ES-I3 (cell line): ENCODE data around the gene ZNF202.

Source experiments
- H3K36me3 ChIP-seq: 2 replicates; pipeline ENCODE4 v1.6.1; 2013; ENCODE audit warnings: mild to moderate bottlenecking, low read length, control low read depth, moderate library complexity; ENCODE audit not compliant: insufficient read depth
- H3K4me1 ChIP-seq: 2 replicates; pipeline ENCODE4 v1.6.1; 2013; ENCODE audit warnings: mild to moderate bottlenecking, control low read depth, low read length; ENCODE audit not compliant: insufficient read depth
- H3K9ac ChIP-seq: 2 replicates; pipeline ENCODE4 v1.6.1; 2013; ENCODE audit warnings: low read depth, mild to moderate bottlenecking, low read length, moderate library complexity
- H3K9me3 ChIP-seq: 2 replicates; pipeline ENCODE4 v1.6.1; 2013; ENCODE audit warnings: mild to moderate bottlenecking, low read length, moderate library complexity; ENCODE audit not compliant: control insufficient read depth, insufficient read depth

Gene ZNF202

DNA sequence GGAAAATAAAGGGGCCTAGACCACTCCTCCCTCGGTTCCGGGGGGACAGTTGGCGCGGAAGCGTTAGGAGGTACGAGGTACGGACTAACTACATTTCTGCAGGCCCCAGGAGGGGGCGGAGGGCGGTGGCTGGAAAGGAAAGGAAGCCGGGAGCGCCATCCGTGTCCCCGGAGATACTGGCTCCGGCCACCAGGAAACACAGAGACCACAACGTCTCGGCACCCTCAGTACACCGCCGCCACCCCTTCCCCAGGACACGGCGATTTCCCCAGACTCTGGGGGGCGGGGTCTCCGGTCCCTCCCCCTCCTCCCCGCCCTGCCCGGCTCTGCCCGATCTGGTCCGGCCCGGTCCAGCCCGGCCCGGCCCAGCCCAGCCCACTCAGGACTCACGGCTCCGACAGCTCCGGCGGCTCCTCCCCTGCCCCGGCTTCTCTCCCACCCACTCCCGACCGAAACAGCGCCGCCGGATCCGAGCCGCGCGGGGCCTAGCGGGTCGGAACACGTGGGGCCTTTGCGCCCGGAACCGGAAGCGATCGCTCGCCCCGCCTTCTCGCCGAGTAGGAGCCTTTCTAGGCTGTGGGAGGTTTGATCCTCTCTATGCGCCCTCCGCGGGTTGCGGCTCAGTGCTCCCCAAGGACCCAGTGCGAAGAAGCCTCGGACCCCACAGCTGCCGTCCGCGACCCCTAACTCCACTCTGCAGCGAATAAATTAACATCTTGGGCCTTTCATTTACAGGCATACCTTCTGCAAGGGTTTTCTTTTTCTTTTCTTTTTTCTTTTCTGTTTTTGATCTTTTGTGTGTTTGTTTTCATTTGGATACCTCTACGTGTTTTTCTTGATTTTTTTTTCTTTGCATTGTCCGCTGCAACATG, at the start of gene ZNF202:
TSS of gene ZNF202 (minus strand) at position 502 of the 872 bp plus-strand sequence. CDS start 10,772 bp downstream, outside the sequence.
- Histone ChIP-seq H3K9me3 (peaks cover 14% of the 10 kb centered on the region), H3K4me1 (peaks cover 22% of the 10 kb centered on the region), H3K9ac (peak within 1 kb of the TSS; percentile 81), H3K36me3 (peaks cover 25% of the 10 kb centered on the region)

DNA sequence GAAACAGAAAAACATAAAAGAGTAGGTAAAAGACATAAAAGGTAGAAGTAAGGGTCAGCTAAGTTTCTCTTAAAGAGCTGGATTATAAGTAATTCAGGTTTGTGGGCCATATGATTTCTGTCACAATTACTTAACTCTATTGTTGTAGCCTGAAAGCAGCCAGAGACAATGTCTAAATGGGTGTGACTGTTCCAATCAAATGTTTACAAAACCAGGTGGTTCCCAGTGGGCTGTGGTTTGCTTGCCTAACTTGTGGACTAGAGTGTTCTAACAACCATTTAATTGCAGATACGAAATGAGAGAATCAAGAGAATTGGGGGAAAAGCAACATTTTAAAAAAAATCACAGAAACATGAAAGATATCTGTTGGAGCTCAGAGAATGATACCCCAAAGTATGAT, 42.1 kb upstream of the ZNF202 start:
- no peak overlapping the region for H3K9ac ChIP-seq
- peaks cover 2% of the 10 kb centered on the region; the same call in 1 of the 2 replicates for H3K4me1 ChIP-seq
- no peaks in the 10 kb centered on the region for H3K36me3 ChIP-seq
- no peaks in the 10 kb centered on the region; the same call in 1 of the 2 replicates for H3K9me3 ChIP-seq

DNA sequence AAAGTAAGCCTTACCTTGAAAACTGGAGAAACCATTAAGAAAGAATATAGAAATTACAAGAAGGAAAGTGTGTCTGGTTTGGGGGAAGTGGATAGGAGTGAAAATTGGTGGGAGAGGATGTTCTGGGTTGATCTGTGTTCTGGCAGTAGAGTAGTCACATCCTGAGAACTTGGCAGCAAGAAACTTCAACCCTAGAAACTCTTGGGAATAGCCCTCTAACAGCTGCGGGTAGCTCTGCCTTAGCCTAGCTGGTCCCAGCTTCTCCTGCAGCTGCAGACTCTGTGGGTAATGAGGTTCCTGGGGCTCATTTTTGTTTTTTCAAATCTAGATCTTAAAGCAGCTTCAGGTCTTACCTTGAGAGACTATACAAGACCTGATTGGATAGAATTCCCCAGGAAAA, 37.1 kb upstream of the ZNF202 start:
- no peaks in the 10 kb centered on the region for H3K36me3 ChIP-seq
- H3K9ac ChIP-seq, result no peak overlapping the region
- no peaks in the 10 kb centered on the region for H3K9me3 ChIP-seq
- peaks cover 36% of the 10 kb centered on the region for H3K4me1 ChIP-seq

DNA sequence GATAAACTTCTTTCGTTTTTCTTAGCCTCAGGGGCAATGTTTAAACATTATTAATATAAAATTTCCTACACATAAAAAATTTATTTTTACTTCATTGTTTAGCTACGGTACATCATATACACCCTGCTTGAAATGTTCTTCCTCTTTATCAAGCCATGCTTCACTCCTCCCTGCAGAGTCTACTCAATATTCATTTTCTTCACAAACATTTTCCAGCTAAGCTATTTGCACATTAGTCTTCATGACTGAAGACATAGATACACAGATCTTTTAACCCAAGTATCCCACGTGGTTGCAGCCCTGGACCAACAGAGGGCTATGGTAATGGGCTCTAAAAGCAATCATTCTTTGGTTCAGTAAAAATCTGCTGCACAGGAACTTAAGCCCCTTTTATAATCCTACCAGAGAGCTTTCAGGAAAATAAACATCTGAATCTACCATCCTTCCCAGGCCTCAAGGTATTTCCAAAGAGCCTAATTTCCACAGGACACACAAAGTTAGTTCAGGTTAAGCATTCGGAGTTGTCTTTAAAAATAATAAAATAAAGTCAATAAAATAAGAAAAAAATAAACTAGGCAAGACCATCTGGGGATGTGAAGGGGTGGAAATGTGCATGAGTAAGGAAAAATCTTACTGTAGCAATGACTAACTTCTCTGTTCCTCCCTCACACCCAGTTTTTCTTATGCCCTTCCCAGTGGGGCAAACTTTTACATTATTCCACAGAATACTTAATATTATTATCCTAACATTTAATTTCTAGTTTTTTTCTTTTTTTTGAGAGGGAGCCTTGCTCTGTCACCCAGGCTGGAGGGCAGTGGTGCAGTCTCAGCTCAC, 34.5 kb upstream of the ZNF202 start:
- Histone ChIP-seq H3K9me3 (no peaks in the 10 kb centered on the region), H3K36me3 (no peaks in the 10 kb centered on the region), H3K4me1 (peaks cover 34% of the 10 kb centered on the region), H3K9ac (peak overlapping the region; percentile 1; the same call in 1 of the 2 replicates)

DNA sequence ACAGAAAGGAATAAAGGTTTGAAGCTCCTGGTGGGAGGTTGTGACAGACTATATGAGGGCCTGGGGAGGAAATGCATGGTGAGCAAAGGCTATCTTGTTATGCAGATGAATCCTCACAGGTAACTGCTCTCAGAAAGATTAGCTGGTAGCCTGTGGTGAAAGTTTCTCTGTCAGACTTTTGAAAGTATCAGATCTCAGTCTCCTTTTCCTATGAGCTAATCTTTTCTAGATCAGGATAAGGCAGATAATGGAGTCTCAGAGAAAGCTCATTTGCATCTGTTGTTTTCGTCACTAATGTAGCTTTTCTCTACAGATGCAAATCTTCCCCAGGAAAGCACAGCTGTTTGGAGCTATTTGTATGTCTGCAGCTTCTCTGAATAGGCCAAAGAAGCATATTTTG, 33.8 kb upstream of the ZNF202 start:
- H3K36me3 ChIP-seq, result no peaks in the 10 kb centered on the region
- peaks cover 34% of the 10 kb centered on the region for H3K4me1 ChIP-seq
- H3K9ac ChIP-seq, result no peak overlapping the region
- H3K9me3 ChIP-seq, result no peaks in the 10 kb centered on the region

- no peaks in the 10 kb centered on the region for H3K9me3 ChIP-seq
- H3K9ac ChIP-seq, result no peak overlapping the region
- peaks cover 34% of the 10 kb centered on the region for H3K4me1 ChIP-seq
Observed at GRCh38 chr11:123773959-123774358, 32.5 kb upstream of the ZNF202 start.

DNA sequence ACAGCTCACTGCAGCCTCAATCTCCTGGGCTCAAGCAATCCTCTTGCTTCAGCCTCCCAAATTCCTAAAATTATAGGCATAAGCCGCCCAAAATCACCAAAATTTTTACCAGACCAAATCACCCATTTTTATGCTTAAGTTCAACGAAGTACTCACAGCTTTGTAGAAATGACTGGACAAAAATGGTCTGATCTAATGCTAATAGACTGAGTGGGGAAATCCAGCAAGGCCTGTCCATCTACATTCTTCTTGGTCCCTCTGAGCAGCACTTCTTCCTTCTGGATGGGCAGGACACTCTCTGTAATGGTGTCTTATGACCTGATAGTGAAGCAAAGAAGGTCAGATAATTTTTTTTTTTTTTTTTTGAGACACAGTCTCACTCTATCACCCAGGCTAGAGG, 31.6 kb upstream of the ZNF202 start:
- Histone ChIP-seq H3K36me3 (no peaks in the 10 kb centered on the region; the same call in 1 of the 2 replicates), H3K9ac (no peak overlapping the region), H3K9me3 (no peaks in the 10 kb centered on the region), H3K4me1 (peaks cover 34% of the 10 kb centered on the region)

More at GRCh38 chr11:123773959-123774358, 32.5 kb upstream of the ZNF202 start:
- no peaks in the 10 kb centered on the region for H3K36me3 ChIP-seq

GRCh38 chr11:123771664-123772063, 30.2 kb upstream of the ZNF202 start:
- no peak overlapping the region for H3K9ac ChIP-seq
- H3K9me3 ChIP-seq, result no peaks in the 10 kb centered on the region
- no peaks in the 10 kb centered on the region; the same call in 1 of the 2 replicates for H3K36me3 ChIP-seq
- H3K4me1 ChIP-seq, result peaks cover 22% of the 10 kb centered on the region

GRCh38 chr11:123770712-123771111, 29.3 kb upstream of the ZNF202 start:
- Histone ChIP-seq H3K36me3 (no peaks in the 10 kb centered on the region; the same call in 1 of the 2 replicates), H3K9ac (no peak overlapping the region), H3K4me1 (peaks cover 16% of the 10 kb centered on the region), H3K9me3 (no peaks in the 10 kb centered on the region)

- no peaks in the 10 kb centered on the region; the same call in 1 of the 2 replicates for H3K36me3 ChIP-seq
- no peak overlapping the region for H3K9ac ChIP-seq
- peaks cover 8% of the 10 kb centered on the region; the same call in 1 of the 2 replicates for H3K9me3 ChIP-seq
- H3K4me1 ChIP-seq, result no peaks in the 10 kb centered on the region
Observed at GRCh38 chr11:123765601-123766000, 24.1 kb upstream of the ZNF202 start.

DNA sequence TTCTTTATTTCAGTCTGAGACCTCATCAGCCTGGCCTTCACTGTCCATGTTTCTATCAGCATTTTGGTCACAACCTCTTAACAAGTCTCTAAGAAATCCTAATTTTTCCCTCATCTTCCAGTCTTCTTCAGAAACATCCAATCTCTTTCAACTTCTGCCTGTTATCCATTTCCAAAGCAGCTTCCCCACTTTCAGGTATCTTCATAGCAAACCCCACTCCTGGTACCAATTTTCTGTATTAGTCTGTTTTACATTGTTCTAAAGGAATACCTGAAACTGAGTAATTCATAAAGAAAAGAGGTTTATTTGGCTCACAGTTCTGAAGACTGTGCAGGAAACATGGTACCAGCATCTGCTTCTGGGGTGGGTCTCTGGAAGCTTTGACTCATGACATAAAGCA, 21.0 kb upstream of the ZNF202 start:
- Histone ChIP-seq H3K4me1 (no peaks in the 10 kb centered on the region), H3K36me3 (no peaks in the 10 kb centered on the region), H3K9me3 (peaks cover 8% of the 10 kb centered on the region; the same call in 1 of the 2 replicates), H3K9ac (no peak overlapping the region)

- peaks cover 8% of the 10 kb centered on the region; the same call in 1 of the 2 replicates for H3K9me3 ChIP-seq
- H3K4me1 ChIP-seq, result no peaks in the 10 kb centered on the region; the same call in 1 of the 2 replicates
- H3K36me3 ChIP-seq, result no peaks in the 10 kb centered on the region
- H3K9ac ChIP-seq, result no peak overlapping the region
Observed at GRCh38 chr11:123760894-123761293, 19.4 kb upstream of the ZNF202 start.

DNA sequence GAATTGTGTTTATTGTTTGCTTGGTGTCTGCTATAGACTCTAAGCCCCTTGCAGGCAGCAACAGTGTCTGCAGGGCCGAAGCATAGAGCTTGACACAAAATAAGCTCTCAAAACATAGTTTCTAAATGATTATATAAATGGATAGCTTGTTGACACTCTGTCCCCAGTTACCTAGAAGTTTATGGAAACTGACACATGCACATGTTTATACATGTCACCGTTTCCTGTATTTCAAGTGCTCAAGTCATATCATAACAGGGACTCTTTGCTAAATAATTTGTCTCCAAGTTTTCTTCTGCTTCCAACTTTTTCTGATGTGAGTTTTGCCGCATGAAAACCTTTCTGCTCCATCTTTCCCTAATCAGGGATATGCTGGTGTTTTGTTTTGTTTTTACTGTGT, 16.5 kb upstream of the ZNF202 start:
- no peak overlapping the region for H3K9ac ChIP-seq
- no peaks in the 10 kb centered on the region for H3K36me3 ChIP-seq
- H3K9me3 ChIP-seq, result peaks cover 8% of the 10 kb centered on the region; the same call in 1 of the 2 replicates
- no peaks in the 10 kb centered on the region; the same call in 1 of the 2 replicates for H3K4me1 ChIP-seq

DNA sequence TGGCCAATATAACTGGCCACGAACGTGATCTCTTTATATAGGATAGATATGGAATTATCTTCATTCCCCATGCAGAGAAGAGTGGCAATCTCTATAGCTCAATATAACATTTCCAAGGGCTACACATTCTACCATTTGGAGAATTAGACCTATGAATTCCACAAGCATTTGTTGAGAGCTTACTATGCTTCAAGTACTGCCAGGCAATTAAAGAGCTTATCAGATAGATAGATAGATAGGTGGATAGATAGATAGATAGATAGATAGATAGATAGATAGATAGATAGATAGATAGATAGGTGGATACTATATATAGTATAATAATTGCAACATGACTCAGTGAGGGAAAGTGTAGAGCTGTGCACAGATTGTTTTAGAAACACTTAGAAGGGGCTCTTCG, 14.4 kb upstream of the ZNF202 start:
- H3K9ac ChIP-seq, result no peak overlapping the region
- H3K9me3 ChIP-seq, result no peaks in the 10 kb centered on the region
- H3K36me3 ChIP-seq, result no peaks in the 10 kb centered on the region
- H3K4me1 ChIP-seq, result no peaks in the 10 kb centered on the region; the same call in 1 of the 2 replicates
